GM18499 (cell line): ENCODE measurements around the gene IFT25.

Experiments used
- ATAC-seq: cut with Tn5 transposase; IDR thresholded peaks from one replicate; pipeline ENCODE4 v1.9.1; 2021; ENCODE audit warnings: moderate number of reproducible peaks; ENCODE audit not compliant: insufficient read depth, unreplicated experiment

Gene IFT25

DNA sequence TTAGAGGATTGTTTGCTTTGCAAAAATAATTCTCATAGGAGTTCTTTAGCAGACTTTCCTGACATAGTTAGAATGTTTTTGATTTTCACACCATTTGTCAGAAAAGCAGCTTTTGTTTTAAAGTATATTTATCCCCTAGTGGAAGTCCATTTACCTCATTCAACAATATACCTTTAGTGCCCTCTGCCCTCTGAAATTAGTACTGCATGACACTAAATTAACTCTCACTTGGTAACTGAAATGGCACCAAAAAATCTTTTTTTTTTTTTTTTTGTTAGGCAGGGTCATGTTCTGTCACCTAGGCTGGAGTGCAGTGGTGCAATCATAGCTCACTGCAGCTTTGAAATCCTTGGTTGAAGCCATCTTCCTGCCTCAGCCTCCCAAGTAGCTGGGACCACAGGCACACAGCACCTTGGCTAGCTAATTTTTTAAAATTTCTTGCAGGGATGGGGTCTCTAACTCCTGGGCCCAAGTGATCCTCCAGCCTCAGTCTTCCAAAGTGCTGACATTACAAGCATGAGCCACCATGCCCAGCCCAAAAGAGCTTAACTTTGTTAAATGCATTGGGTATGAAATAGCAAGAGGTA is 14.3 kb upstream of the IFT25 start:
- no peak for ATAC-seq

DNA sequence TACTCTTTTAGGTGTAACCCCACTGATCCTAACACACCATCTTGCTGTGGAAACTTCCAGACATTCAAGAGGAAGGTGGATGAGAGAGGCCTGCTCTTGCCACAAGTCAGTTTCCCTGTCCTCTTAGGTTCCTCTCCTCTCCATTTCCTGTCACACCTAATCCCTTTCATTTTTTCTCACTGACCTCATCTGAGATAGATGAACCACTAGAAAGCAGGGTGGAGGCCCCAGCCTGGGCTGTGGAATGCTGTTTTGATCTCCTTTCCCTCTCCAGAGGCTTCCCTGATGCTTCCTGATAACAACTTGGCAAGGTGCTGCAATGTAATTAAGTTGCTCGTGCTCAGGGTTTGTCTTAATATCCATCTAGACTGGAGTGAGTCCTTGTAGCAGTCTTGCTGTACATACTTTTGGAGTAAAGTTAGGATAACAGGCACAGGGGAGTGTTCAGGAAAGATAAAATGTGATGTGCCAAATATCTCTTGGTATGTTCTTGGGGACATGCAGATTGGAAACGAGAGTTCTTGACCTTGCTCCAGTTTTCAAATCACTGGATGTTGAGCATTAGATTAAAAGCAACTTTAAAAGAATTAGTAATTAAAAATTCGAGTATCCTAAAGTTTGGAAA is 11.8 kb upstream of the IFT25 start:
- ATAC-seq: no peak

DNA sequence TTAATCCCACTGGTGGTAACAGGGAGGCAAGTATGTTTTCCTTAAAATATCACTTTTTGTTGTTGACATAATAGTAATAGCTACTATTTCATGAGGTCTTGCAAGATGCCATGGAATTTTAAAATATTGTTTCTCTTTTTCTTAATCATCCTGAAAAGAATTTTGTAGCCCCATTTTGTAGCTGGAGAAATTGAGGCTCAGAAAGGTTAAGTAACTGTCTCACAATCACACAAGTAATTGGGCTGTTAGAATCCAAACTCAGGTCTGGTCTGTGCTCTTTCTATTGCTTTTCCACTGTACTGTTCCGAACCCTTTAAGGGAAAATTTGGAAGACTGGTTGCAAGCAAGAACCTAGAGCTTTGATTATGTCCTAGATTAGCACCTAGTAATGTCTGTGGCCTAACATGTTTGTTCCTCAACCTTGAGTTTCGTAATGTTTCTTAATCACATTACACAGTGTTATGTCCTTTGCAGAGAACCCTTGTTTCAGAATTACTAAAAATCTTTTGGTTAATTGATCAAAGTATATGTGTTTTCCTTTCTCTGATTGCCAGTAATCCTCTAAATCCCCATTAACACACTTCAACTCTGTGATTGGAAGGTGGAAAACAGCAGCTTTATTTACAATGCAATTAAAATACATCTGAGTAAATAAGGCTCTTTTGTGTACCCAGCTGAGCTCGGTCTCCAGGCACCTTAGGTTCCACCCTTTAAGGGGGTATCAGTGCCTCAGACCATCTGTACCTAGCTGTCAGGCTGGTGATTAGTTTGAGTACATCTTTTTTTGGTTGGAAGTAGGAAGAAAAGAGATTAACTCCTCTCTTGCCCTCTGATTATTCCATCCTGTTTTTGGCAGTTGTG is 11.0 kb upstream of the IFT25 start:
- ATAC-seq: no peak

DNA sequence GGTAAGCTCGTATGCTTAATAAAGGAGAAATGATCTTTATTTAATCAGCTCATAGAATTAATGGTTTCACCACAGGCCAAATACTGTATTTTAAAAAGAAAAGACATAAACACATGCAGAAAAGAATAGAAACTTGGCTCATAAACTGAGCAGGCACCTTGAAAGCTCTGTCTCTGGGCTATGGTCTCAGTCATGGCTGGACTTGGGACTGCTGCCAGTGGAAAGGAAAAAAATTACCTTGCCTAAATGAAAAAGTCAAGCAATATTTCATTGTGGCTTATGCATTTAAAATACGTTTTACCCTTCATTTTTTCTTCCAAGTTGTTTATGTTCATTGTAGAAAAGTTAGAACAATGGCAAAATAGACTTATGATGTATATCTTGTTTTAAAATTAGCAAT is 8.6 kb upstream of the IFT25 start:
- ATAC-seq: no peak

DNA sequence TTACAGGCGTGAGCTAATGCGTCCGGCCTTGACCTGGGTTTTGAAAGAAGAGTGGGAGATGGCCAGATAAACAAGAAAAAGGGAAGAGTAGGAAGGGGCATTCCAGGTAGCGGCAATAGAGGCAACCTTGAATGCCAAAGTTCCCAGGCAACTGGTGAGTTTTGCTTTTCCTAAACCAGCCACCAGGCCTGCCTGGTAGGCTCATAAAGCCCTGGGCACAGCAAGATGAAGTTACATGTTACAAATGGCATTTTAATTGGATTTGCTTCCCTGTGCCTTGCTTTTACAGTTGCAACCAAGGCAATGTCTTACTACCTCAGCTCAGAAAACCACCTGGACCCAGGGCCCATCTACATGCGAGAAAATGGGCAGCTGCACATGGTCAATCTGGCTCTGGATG is 6.2 kb upstream of the IFT25 start:
- ATAC-seq: no peak

DNA sequence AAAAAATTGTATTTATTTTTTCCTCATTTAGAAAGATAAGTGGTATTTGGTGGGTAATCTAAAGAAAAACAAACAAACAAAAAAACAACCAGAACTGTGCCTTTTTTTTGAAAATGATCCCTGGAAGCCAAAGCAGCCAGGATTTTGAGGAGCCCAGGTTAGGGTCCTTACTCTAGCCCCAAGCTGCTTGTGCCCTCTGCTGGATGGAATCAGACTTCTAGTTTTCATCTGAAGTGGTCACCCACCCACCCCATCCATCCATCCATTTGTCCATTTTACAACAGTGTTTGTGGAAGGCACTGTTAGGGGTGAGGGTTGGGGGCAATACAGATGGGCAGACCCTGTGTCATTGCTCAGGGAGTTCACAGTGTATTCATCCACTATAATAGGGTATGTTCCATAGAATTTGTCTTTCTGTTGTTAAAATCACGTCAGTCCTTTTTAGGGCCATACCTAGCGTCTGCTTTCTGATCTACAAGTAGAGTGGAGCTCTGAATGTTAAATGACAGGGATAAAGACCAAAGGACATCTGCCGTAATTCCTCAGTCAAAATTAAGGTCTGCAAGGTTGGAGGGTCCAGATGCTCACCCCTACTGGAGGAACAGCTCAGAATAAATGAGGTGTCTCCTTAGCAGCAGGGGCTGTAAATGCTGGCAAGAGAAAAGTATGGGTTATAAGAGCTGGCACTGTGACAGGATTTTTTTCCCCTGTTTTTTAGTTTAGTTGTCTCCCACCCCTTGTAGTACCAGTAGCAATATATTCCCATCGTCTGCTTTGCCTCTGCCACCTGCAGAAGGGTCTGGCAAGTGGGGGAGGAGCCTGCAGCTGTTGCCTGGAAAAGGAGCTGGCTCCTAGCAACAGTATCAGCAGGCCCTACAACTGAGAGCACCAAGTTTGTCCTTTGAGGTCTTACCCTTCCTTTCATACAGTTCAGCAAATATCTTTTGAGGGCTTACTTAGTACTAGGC is 3.8 kb upstream of the IFT25 start:
- ATAC-seq: no peak

DNA sequence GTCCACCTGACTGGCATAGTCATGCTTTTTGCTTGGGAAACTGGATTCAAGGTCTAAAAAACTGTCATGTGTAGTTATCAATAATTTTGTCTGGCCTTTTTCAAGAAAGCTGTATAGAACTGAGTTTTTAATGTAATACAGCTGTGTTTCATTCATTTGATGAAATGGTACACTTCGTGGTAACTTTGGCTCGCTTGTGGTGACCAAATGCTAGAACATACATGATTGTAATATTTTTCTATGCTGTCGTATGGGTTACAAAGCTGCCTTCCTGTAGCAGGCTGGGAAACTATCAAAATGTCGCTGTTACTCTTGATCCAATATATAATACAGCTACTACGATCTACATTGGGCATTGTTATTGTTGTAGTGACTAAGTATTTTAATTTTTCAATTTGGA is 2.8 kb upstream of the IFT25 start:
- ATAC-seq: no peak

DNA sequence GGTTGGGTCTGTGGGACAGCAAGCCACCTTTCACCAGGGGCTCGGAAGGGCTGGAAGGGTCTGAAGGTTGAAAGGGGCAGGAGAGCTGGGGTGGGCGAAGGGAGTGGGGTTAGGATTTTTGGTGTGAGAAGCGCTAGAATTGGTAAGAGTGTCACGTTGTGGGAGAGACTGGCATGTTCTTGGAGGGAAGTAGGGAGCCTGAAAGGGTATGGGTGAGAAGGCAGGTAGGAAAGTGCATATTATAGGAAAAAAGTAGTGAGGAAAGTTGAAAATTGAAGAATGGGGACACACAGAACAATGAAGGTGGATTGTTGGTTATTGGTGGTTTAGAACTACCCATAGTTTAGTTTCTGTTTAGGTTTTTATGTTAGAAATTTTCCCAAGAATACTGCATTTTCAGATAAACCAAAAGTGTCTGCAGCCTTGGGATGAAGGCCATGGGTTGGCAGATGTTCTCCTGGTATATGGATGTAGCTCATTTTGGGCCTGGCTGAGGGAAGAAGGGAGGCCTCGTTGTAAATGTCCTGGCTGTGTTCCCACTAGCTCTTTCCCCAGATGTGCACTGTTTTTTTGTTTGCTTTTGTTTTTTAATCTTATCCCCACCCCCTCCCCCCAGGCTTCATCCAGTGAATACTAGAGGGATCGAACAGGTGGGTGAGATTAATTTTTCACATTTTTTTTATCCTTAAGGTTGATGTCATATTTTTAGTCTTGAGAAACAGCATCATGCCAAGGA is 1.8 kb upstream of the IFT25 start:
- ATAC-seq: no peak

DNA sequence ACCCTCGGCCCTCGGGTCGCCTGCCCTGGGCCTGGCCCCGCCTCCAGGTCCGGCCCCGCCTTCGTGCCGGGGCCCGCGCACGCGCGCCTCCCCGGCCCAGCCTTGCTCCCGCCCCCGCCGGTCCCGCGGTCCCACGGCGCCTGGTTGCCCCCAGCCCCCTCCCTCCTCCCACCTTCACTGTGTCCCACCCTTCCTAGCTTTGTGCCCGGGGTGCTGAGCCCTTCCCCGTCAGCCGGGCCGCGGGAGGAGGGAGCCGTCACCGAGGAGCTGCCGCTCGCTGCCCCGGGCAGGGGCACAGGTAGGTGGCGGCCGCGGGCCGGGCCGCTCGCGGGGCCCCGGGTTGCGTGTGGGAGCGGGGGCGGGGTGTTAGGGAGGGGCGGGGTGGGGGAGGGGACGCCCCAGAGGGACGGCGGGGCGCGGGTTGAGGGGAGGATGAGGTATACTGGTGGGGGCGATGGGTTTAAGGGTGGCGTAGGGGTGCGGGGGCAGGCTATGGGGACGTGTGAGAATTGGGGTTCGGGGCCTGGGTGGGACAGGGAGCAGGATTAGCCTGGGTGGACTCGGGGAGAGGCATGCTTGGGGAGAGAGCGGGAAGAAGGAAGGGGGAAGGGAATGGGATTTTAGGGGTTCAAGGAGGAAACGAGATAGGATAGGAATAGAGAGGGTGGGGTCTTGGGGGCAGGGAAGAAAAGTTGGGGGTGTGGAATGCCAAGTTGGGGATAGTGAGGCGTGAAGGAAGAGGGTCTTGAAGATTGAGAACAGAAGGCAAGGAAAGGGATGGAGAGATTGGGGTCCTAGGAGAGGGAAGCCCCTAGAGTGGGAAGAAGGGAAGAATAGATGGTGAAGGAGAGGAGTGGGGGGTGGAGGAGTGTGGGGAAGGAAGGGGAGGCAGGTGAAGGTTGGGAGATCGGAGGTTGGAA is 1.0 kb upstream of the IFT25 start, which contains the start of gene LRRC42:
Gene LRRC42, plus strand, starts transcription at position 99 of the 920 bp plus-strand sequence. CDS start 5,650 bp downstream, outside the sequence.
- no peak for ATAC-seq

DNA sequence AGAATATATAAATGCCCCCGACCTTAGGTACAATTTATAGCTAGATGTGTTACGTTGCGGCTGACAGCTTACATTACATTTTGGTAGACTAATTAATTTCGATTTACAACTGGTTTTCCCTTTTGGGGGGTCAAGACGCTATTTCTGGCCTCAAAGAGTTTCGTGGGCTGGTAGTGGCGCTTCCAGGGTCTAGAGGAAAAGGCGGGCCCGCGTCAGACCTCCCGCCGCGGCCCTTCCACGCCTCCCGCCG is 391 bp downstream of the IFT25 start:
- ATAC-seq: no peak

DNA sequence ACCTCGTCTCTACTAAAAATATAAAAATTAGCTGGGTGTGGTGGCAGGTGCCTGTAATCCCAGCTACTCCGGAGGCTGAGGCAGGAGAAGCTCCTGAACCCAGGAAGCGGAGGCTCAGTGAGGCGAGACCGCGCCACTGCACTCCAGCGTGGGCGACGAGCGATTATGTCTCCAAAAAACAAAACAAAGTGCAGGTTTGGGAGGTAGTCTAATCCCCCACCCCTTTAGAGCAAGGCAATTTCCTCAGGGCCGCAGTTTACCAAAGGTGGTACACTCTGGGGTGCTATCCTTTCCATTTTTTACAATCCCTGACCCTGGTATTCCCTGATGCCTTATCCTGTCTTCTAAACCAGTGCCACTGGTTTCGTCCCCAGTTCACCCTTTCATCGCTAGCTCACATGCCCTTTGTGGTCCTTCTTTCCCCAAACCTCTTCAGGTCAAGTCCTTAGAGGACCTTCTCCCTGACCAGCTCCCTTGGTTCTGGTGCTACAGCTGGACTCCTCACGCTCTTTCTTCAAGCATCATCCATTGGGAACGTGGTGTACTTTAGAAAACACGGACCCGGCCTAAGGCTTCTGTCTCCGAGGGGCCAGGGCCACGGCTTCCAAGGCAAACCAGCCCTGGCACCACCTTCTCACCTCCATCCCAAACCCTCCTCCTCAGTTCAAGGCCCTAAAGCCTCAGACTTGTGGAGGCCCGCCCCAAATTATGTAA is 873 bp downstream of the IFT25 start:
- no peak for ATAC-seq

DNA sequence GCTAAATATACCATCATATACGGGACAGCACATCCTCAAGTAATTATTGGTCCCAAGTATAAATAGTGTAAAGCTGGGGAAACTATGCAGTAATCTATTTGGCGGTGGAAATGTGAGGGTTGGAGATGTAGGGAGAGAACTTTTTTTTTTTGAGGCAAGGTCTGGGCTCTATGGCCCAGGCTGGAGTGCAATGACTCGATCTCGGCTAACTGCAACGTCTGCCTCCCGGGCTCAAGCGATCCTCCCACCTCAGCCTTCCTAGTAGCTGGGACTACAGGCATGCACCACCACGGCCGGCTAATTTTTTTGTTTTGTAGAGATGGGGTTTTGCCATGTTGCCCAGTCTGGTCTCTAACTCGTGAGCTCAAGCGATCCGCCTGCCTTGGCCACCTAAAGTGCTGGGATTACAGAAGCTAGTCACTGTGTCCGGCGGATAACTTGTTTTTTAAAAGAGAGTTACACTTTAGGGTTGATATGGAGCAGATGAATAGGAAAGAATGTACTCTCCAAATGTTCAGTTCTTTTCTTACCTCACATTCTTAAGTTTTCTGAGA is 1.9 kb downstream of the IFT25 start:
- no peak for ATAC-seq

DNA sequence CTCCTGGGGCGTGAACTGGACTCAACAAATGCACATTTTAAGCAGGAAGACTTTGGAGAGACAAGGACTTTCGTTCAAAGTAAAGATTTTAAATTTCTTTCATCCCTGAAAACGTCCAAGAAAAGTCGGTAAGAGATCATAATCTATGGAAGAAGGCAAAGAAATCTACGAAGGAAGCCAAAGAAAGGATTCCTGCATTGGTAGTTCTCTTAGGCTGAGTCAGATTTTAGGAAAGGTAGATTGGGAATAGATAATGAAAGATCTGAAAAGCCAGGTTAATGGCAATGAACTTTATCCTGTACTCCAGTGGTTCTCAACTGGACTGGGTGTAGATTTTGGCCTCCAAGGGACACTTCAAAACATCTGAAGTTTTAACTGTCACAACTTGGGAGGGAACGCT is 2.4 kb downstream of the IFT25 start:
- no peak for ATAC-seq

DNA sequence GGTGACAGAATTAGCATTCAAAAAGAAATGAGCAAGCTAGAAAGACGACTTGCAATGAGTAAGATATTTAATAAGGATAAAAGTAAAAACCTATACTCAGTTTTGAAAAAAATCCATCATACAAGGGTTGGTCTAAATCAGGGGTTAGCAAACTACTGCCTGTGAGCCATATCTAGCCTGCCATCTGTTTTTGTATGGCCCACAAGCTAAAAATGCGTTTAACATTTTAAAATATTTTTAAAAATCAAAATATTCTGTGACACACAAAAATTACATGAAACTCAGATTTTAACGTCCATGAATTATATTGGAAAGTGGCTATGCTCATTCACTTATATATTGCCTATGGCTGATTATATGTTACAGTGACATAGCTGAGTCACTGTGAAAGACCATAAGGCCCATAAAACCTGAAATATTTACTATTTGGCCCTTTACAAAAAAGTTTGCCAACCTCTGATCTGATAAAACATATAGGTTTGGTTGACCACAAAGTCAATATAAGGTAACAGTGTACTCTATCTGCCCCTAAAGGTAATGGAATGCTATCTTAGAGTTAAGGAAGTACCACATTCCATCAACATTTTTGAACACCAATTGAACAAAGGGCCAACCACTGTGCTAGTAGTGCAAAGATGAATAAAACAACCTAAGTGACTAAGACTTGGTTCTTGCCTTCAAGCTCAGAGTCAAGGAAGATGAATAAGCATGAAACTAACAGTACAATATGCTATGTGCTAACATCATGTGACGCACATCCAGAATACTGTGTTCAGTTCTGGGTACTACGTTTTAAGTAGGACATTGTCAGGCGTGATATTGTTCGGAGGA is 3.2 kb downstream of the IFT25 start:
- no peak for ATAC-seq

DNA sequence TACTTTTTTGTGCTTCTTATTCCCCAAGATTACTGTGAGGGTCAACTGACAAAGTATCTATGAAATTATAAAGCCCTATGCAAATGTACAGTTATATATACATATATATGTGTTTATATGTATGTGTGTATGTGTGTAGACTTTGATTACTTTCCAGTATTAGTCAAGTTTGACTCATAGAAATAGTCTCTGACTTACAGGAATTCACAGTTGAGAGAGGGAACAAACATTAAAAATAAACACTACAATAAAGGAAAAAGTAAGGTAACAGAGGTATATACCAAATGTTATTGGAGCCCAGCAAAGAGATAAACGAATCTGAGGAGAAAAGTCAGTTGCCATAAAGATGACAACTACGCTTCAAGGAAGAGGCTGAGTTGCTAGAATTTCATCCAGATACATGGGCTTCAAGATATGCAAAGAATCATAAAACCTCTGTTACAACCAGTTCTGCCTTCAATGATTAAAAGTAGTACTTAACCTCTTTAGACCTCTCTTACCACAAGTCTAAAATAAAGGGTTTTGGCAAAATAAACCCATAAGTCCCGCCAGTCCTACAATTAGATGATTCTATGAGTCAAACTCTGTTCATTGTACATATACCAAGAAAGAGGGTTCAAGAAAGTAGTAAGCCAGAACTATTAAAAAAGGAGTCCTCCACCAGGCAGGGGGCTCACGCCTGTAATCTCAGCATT is 7.2 kb downstream of the IFT25 start:
- ATAC-seq: no peak

DNA sequence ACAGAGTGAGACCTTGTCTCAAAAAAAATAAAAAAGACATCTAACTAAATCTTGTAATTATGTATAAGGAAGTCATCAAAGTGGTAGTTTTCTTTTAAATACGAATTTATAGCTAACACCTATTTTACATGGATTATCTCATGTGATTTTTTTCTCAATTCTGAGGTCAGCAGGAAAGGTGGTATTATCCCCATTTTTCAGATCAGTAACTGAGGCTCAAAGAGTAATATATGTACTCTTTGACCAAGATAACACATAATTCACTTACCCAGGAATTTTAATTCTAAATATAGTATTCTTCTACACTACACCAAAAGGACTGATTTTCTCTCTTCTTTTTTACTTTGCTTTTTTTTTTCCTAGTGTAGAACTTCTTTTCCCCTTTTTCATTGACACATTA is 9.1 kb downstream of the IFT25 start:
- ATAC-seq: no peak
